Neutrophil (primary cell): Measurements from ENCODE around the gene GDPD5.

ENCODE experiments used
- H3K27ac ChIP-seq: fragments of 200-600 bp; sonication (generic); 2 replicates; pipeline ENCODE4 v1.5.1; 2016; ENCODE audit warnings: mild to moderate bottlenecking, moderate library complexity
- H3K27me3 ChIP-seq: fragments of 200-600 bp; sonication (generic); 2 replicates; pipeline ENCODE4 v1.6.0; 2016; ENCODE audit warnings: mild to moderate bottlenecking
- H3K36me3 ChIP-seq: fragments of 200-600 bp; sonication (generic); 2 replicates; pipeline ENCODE4 v1.5.1; 2017
- H3K4me1 ChIP-seq, 2 experiments: fragments of 200-600 bp in 1 of 2; sonication (generic) in 1 of 2; 1 replicate in 1 of 2; 2 replicates in 1 of 2; pipeline versions ENCODE4 v1.5.1 to v1.6.1; 2013 to 2016; ENCODE audit warnings: low read depth in 1 of 2, low read length in 1 of 2, mild to moderate bottlenecking in 1 of 2, moderate library complexity in 1 of 2; ENCODE audit not compliant: control insufficient read depth in 1 of 2, insufficient read depth in 1 of 2
- H3K4me3 ChIP-seq, 2 experiments: fragments of 200-600 bp in 1 of 2; sonication (generic) in 1 of 2; 1 replicate in 1 of 2; 2 replicates in 1 of 2; pipeline ENCODE4 v1.5.1; 2013 to 2016; ENCODE audit warnings: low read depth in 1 of 2, low read length in 1 of 2, mild to moderate bottlenecking in 1 of 2, moderate library complexity in 1 of 2
- H3K9me3 ChIP-seq: fragments of 200-600 bp; sonication (generic); 2 replicates; pipeline ENCODE4 v1.5.1; 2016
- CTCF ChIP-seq: fragments of 200-600 bp; sonication (generic); IDR thresholded peaks from 2 replicates; pipeline ENCODE4 v1.5.1; 2016; ENCODE audit warnings: antibody characterized with exemption

GDPD5 gene

GRCh38 chr11:75403983-75404658 lies 121.6 kb downstream of the GDPD5 start:
- no peak for TF ChIP-seq CTCF
- Histone ChIP-seq H3K36me3 (peaks cover 65% of the 10 kb centered on the region), H3K4me3 (no peak overlapping the region), H3K9me3 (no peaks in the 10 kb centered on the region), H3K27ac (no peak overlapping the region), H3K4me1 (peaks cover 18 to 19% of the 10 kb centered on the region in 2 experiments), H3K27me3 (no peaks in the 10 kb centered on the region)

- Histone ChIP-seq H3K4me3 (no peak overlapping the region), H3K9me3 (no peaks in the 10 kb centered on the region), H3K36me3 (peaks cover 65% of the 10 kb centered on the region), H3K4me1 (peaks cover 19 to 20% of the 10 kb centered on the region in 2 experiments), H3K27ac (no peak overlapping the region), H3K27me3 (no peaks in the 10 kb centered on the region)
- TF ChIP-seq CTCF, result no peak
These were observed 122.7 kb downstream of the GDPD5 start for GRCh38 chr11:75403037-75403436.

- H3K4me1 ChIP-seq, result peaks cover 19 to 20% of the 10 kb centered on the region in 2 experiments
- H3K36me3 ChIP-seq, result peaks cover 64% of the 10 kb centered on the region
- H3K27ac ChIP-seq, result no peak overlapping the region
These were observed 123.6 kb downstream of the GDPD5 start for GRCh38 chr11:75402002-75402773.

GRCh38 chr11:75400146-75400865 lies 125.4 kb downstream of the GDPD5 start:
- H3K27me3 ChIP-seq, result no peaks in the 10 kb centered on the region
- H3K36me3 ChIP-seq, result peaks cover 46% of the 10 kb centered on the region
- peak overlapping the region; percentile 90 for H3K27ac ChIP-seq
- H3K9me3 ChIP-seq, result no peaks in the 10 kb centered on the region
- no peak for TF ChIP-seq CTCF
- peak overlapping the region; percentile 68 to 90 for H3K4me3 ChIP-seq
- peaks cover 19 to 20% of the 10 kb centered on the region in 2 experiments for H3K4me1 ChIP-seq

More at GRCh38 chr11:75402002-75402773, 123.6 kb downstream of the GDPD5 start:
- no peak overlapping the region for H3K4me3 ChIP-seq
- no peaks in the 10 kb centered on the region for H3K9me3 ChIP-seq
- no peaks in the 10 kb centered on the region for H3K27me3 ChIP-seq
- TF ChIP-seq CTCF, result no peak

- H3K4me3 ChIP-seq, result peak within 1 kb of the TSS; percentile 68 to 90
- peak; percentile 36 for TF ChIP-seq CTCF
- H3K9me3 ChIP-seq, result no peaks in the 10 kb centered on the region
- H3K4me1 ChIP-seq, result peaks cover 19 to 20% of the 10 kb centered on the region in 2 experiments
- peak within 1 kb of the TSS; percentile 90 for H3K27ac ChIP-seq
- no peaks in the 10 kb centered on the region for H3K27me3 ChIP-seq
- peaks cover 39% of the 10 kb centered on the region for H3K36me3 ChIP-seq
These were observed 126.2 kb downstream of the GDPD5 start, which contains the start of gene RPS3 for GRCh38 chr11:75399344-75400145. Gene RPS3, plus strand, starts transcription at chr11:75399518. Its CDS starts 30 bp downstream, at chr11:75399548.
